NCI-H748 (cell line): ENCODE measurements around the gene HSPB2.
A peak's percentile ranks its signal among the peaks of the same experiment; 100 is the strongest.
"Not testable (repeated sequence)": the region's sequence is repeated elsewhere in the genome, so short reads cannot be mapped to it uniquely, and the experiment has no call there.

Experiments
- DNase-seq: peaks from one replicate; lab custom pipeline; 2025; ENCODE audit not compliant: unreplicated experiment; lab: John Stamatoyannopoulos, UW

The HSPB2 gene

GRCh38 chr11:111913031-111913861, 712 bp downstream of the HSPB2 start:
- DNase-seq = no peak

GRCh38 chr11:111913997-111914396, 1.5 kb downstream of the HSPB2 start:
- no peak for DNase-seq

GRCh38 chr11:111916768-111917167, 4.2 kb downstream of the HSPB2 start:
- no peak for DNase-seq

GRCh38 chr11:111917312-111917711, 4.8 kb downstream of the HSPB2 start:
- DNase-seq = no peak

GRCh38 chr11:111917788-111918187, 5.3 kb downstream of the HSPB2 start:
- DNase-seq = no peak

- peak; percentile 94 for DNase-seq
Measured at GRCh38 chr11:111918390-111919256, 6.1 kb downstream of the HSPB2 start, which contains the start of gene C11orf52. Gene C11orf52 (plus strand): TSS chr11:111918913. CDS start chr11:111918973, 60 bp downstream.

GRCh38 chr11:111920908-111921307, 8.4 kb downstream of the HSPB2 start:
- no peak for DNase-seq

GRCh38 chr11:111921541-111922230, 9.2 kb downstream of the HSPB2 start:
- DNase-seq = no peak

GRCh38 chr11:111922803-111923202, 10.3 kb downstream of the HSPB2 start:
- no peak for DNase-seq

- no peak for DNase-seq
Measured at GRCh38 chr11:111923351-111923788, 10.8 kb downstream of the HSPB2 start.

GRCh38 chr11:111923951-111924350, 11.4 kb downstream of the HSPB2 start:
- no peak for DNase-seq

- DNase-seq = no peak
Measured at GRCh38 chr11:111925953-111926352, 13.4 kb downstream of the HSPB2 start.

- DNase-seq = peak; percentile 95
Measured at GRCh38 chr11:111926505-111927391, 14.2 kb downstream of the HSPB2 start.

GRCh38 chr11:111930472-111930871, 17.9 kb downstream of the HSPB2 start:
- no peak for DNase-seq

GRCh38 chr11:111932611-111932950, 20.0 kb downstream of the HSPB2 start:
- no peak for DNase-seq

- not testable (repeated sequence) for DNase-seq
Measured at GRCh38 chr11:111933176-111933575, 20.6 kb downstream of the HSPB2 start.

GRCh38 chr11:111933872-111934271, 21.3 kb downstream of the HSPB2 start:
- DNase-seq = no peak

- no peak for DNase-seq
Measured at GRCh38 chr11:111934306-111934705, 21.8 kb downstream of the HSPB2 start.

- no peak for DNase-seq
Measured at GRCh38 chr11:111935317-111936039, 22.9 kb downstream of the HSPB2 start.
